A549 (cell line): ENCODE measurements around the gene KNDC1. TPM values are rescaled to one million over a fixed set of nuclear protein-coding genes. Genes with fewer than 3 reads are reported as not detected.
A peak's percentile ranks its signal among the peaks of the same experiment; 100 is the strongest.

ENCODE experiments used
- ATAC-seq, 2 experiments: fragments of 200-7000 bp in 1 of 2; fragments of >200 bp in 1 of 2; cut with Nextera tagmentation in 1 of 2; cut with Tn5 transposase in 1 of 2; 3 replicates each; pipeline versions ENCODE4 v1.8.0 to v1.9.1; 2018 to 2020; ENCODE audit warnings: mild to moderate bottlenecking in 1 of 2, moderate library complexity in 1 of 2
- CTCF ChIA-PET: fragments of 300-600 bp; sonication (Branson Sonifier 250); formaldehyde crosslinking; extraction: SDS; loops from one replicate; lab custom pipeline; 2021; ENCODE audit warnings: antibody characterized with exemption, inconsistent platforms; lab: Yijun Ruan, JAX
- POLR2A ChIA-PET: fragments of 350-600 bp; formaldehyde crosslinking; extraction: SDS; loops from one replicate; lab custom pipeline; 2021; ENCODE audit warnings: antibody characterized with exemption, inconsistent platforms; lab: Yijun Ruan, JAX
- DNase-seq, 2 experiments: peaks; one replicate each; pipeline versions ENCODE4 v3.0.0 to v3.0.0-alpha.2; 2011 to 2016; ENCODE audit warnings: low read depth in 1 of 2, low spot score in 1 of 2
- FAIRE-seq: peaks from 2 replicates; lab custom pipeline; 2011; peaks lifted over from hg19 to GRCh38; lab: Jason Lieb, UNC
- H3K27ac ChIP-seq, 2 experiments: fragments of >200 bp; sonication (Bioruptor Twin); formaldehyde crosslinking; 3 replicates each; pipeline ENCODE4 v1.5.1; 2016 to 2017
- H3K4me1 ChIP-seq: fragments of >200 bp; sonication (Bioruptor Twin); formaldehyde crosslinking; 3 replicates; pipeline ENCODE4 v1.6.1; 2016
- H3K4me2 ChIP-seq: fragments of >200 bp; sonication (Bioruptor Twin); formaldehyde crosslinking; 3 replicates; pipeline ENCODE4 v1.6.1; 2016
- H3K4me3 ChIP-seq: fragments of >200 bp; sonication (Bioruptor Twin); formaldehyde crosslinking; 3 replicates; pipeline ENCODE4 v1.5.1; 2016
- H3K9me3 ChIP-seq: fragments of >200 bp; sonication (Bioruptor Twin); formaldehyde crosslinking; 3 replicates; pipeline ENCODE4 v1.6.1; 2016
- CBX8 ChIP-seq: fragments of 200-600 bp; sonication (generic); IDR thresholded peaks from 2 replicates; pipeline ENCODE4 v1.6.1; 2016
- EHF ChIP-seq: fragments of 250-450 bp; sonication (Bioruptor Pico); IDR thresholded peaks from 2 replicates; pipeline ENCODE4 v1.5.0; 2020; ENCODE audit warnings: mild to moderate bottlenecking
- EHMT2 ChIP-seq: fragments of 200-600 bp; sonication (generic); IDR thresholded peaks from 2 replicates; pipeline ENCODE4 v1.6.1; 2016; ENCODE audit warnings: antibody characterized with exemption, low read depth, mild to moderate bottlenecking, moderate library complexity
- ELK1 ChIP-seq: fragments of 150-350 bp; IDR thresholded peaks from 2 replicates; pipeline ENCODE4 v1.6.1; 2014; ENCODE audit warnings: low read depth, mild to moderate bottlenecking, low read length
- HES2 ChIP-seq: fragments of >200 bp; sonication (Bioruptor Twin); formaldehyde crosslinking; IDR thresholded peaks from 2 replicates; pipeline ENCODE4 v1.6.1; 2016
- HMGXB4 ChIP-seq: fragments of 250-450 bp; sonication (Bioruptor Pico); IDR thresholded peaks from 2 replicates; pipeline ENCODE4 v1.5.0; 2021; ENCODE audit warnings: mild to moderate bottlenecking, moderate library complexity, borderline replicate concordance
- HOXA7 ChIP-seq: fragments of 250-450 bp; sonication (Bioruptor Pico); IDR thresholded peaks from 2 replicates; pipeline ENCODE4 v1.5.0; 2020; ENCODE audit warnings: mild to moderate bottlenecking, moderate library complexity
- HOXB5 ChIP-seq: fragments of 250-450 bp; sonication (Bioruptor Pico); IDR thresholded peaks from 2 replicates; pipeline ENCODE4 v1.5.0; 2020; ENCODE audit warnings: mild to moderate bottlenecking, moderate library complexity
- MAX ChIP-seq: IDR thresholded peaks from 2 replicates; pipeline ENCODE4 v1.6.1; 2012
- MAZ ChIP-seq: fragments of 150-350 bp; IDR thresholded peaks from 2 replicates; pipeline ENCODE4 v1.6.1; 2014; ENCODE audit warnings: antibody characterized with exemption, low read depth, low read length, borderline replicate concordance
- MYC ChIP-seq: IDR thresholded peaks from 2 replicates; pipeline ENCODE4 v1.6.1; 2012; ENCODE audit warnings: mild to moderate bottlenecking, inconsistent platforms, low read length, improper control_type of control experiment, borderline replicate concordance
- NFE2L2 ChIP-seq: fragments of 150-350 bp; conservative IDR thresholded peaks from 2 replicates; pipeline ENCODE4 v1.6.1; 2014; ENCODE audit warnings: low read length
- PBX3 ChIP-seq: IDR thresholded peaks from 2 replicates; pipeline ENCODE4 v1.6.1; 2012
- RARB ChIP-seq: fragments of 250-450 bp; sonication (Bioruptor Pico); IDR thresholded peaks from 2 replicates; pipeline ENCODE4 v1.8.0; 2021; ENCODE audit warnings: mild to moderate bottlenecking, moderate library complexity
- REST ChIP-seq: fragments of 200-600 bp; sonication (generic); IDR thresholded peaks from 2 replicates; pipeline ENCODE4 v1.6.1; 2016; ENCODE audit warnings: antibody characterized with exemption, mild to moderate bottlenecking, moderate library complexity
- ZNF302 ChIP-seq: fragments of 250-450 bp; sonication (Bioruptor Pico); IDR thresholded peaks from 2 replicates; pipeline ENCODE4 v1.9.0; 2021; ENCODE audit warnings: inconsistent platforms, mild to moderate bottlenecking, moderate library complexity
- ZSCAN20 ChIP-seq: fragments of 250-450 bp; sonication (Bioruptor Pico); IDR thresholded peaks from 2 replicates; pipeline ENCODE4 v1.8.0; 2022; ENCODE audit warnings: mild to moderate bottlenecking, moderate library complexity
- WGBS: methylation state at CpG from one replicate; pipeline ENCODE4 v1.1.6; 2017; ENCODE audit errors: missing lambda C conversion rate; 5-methylcytosine and 5-hydroxymethylcytosine counted together
- polyA plus RNA-seq, 4 experiments: library from polyadenylated mRNA; depleted of rRNA in 3 of 4; stranded (reverse); fragments of >200 nt; fragmentation: RNase III in 1 of 4; extraction: RNeasy Plus Mini Kit Qiagen cat#74134 plus additional on column Dnase treatment in 1 of 4; gene quantifications; 2 replicates in 3 of 4; 3 replicates in 1 of 4; pipeline ENCODE4 v1.2.3, GENCODE V29; 2011 to 2017

KNDC1 gene
- polyA plus RNA-seq, 2 of the 4 experiments (the other 2 are of a cell fraction): 0.56 to 0.63 TPM

GRCh38 chr10:133158756-133159610 lies 1.0 kb upstream of the KNDC1 start:
- 66% methylated on average over 10 of the region's 23 CpGs for WGBS
- H3K27ac ChIP-seq: peak overlapping the region in 1 of 2 experiments; percentile 90; a peak in 2 of 6 replicates
- no peak for FAIRE-seq
- DNase-seq: peak; percentile 48 to 50
- H3K9me3 ChIP-seq: no peaks in the 10 kb centered on the region
- POLR2A ChIA-PET: no interaction called here
- peaks cover 15% of the 10 kb centered on the region for H3K4me1 ChIP-seq
- peak overlapping the region; percentile 100 for H3K4me2 ChIP-seq
- CTCF ChIA-PET: interaction anchor here (0.6 to 1.1 kb wide), 3 partner anchors 8 to 149 kb away, joined by 3 read pairs; no protein-coding TSS in a partner anchor
- ATAC-seq: peak; percentile 69 to 75
- no peak for TF ChIP-seq RARB
- TF ChIP-seq NFE2L2: no peak
- TF ChIP-seq EHMT2: no peak
- TF ChIP-seq HOXB5 (CRISPR knock-in tag): no peak
- TF ChIP-seq EHF: no peak
- no peak for TF ChIP-seq CBX8
- TF ChIP-seq HES2: no peak
- TF ChIP-seq ZSCAN20 (CRISPR knock-in tag): no peak
- no peak for TF ChIP-seq ELK1
- no peak overlapping the region; the same call in 1 of the 3 replicates for H3K4me3 ChIP-seq

- Histone ChIP-seq H3K4me3 (peak overlapping the region; percentile 88), H3K4me1 (peaks cover 15% of the 10 kb centered on the region), H3K9me3 (no peaks in the 10 kb centered on the region), H3K27ac (peak overlapping the region; percentile 79 to 90; a peak in 5 of 6 replicates), H3K4me2 (peak overlapping the region; percentile 100)
- CTCF ChIA-PET: no interaction called here
- ATAC-seq: peak; percentile 15 to 25; a peak in 4 of 6 replicates
- no peak for TF ChIP-seq MAX
- TF ChIP-seq ZNF302 (CRISPR knock-in tag): no peak
- TF ChIP-seq NFE2L2: no peak
- no peak for TF ChIP-seq EHF
- TF ChIP-seq HOXA7 (CRISPR knock-in tag): no peak
- no CpG with 5 or more reads among the region's 18 CpGs for WGBS
- FAIRE-seq: no peak
- no peak for DNase-seq
- POLR2A ChIA-PET: no interaction called here
Measured at GRCh38 chr10:133159611-133159949, 439 bp upstream of the KNDC1 start.

- peak overlapping the region; percentile 100 for H3K4me2 ChIP-seq
- no peak for FAIRE-seq
- H3K4me1 ChIP-seq: peaks cover 15% of the 10 kb centered on the region
- POLR2A ChIA-PET: no interaction called here
- peak overlapping the region; percentile 79 to 90; a peak in 5 of 6 replicates for H3K27ac ChIP-seq
- WGBS: 75% methylated on average over 18 of the region's 29 CpGs
- TF ChIP-seq MYC: no peak
- no peak for TF ChIP-seq PBX3
- no peak for TF ChIP-seq HMGXB4 (CRISPR knock-in tag)
- TF ChIP-seq ZNF302 (CRISPR knock-in tag): no peak
- TF ChIP-seq NFE2L2: no peak
- TF ChIP-seq REST: no peak
- TF ChIP-seq MAZ: no peak
- TF ChIP-seq, all 56 proteins: peak for 0
- ATAC-seq (no peak), DNase-seq (no peak)
- Histone ChIP-seq H3K4me3 (peak overlapping the region; percentile 88), H3K9me3 (no peaks in the 10 kb centered on the region)
- CTCF ChIA-PET: interaction anchor here (0.6 to 2.0 kb wide), 5 partner anchors 10 to 147 kb away, joined by 3 to 8 read pairs (median 3); no protein-coding TSS in a partner anchor
Measured at GRCh38 chr10:133160826-133161471, 930 bp downstream of the KNDC1 start.
